ENCODE results near the gene VSTM4. TPM values are rescaled to one million over a fixed set of nuclear protein-coding genes. Genes with fewer than 3 reads are reported as not detected.

The VSTM4 gene
- total RNA-seq, 1 experiment from 2014 or later: 0.07 TPM

DNA sequence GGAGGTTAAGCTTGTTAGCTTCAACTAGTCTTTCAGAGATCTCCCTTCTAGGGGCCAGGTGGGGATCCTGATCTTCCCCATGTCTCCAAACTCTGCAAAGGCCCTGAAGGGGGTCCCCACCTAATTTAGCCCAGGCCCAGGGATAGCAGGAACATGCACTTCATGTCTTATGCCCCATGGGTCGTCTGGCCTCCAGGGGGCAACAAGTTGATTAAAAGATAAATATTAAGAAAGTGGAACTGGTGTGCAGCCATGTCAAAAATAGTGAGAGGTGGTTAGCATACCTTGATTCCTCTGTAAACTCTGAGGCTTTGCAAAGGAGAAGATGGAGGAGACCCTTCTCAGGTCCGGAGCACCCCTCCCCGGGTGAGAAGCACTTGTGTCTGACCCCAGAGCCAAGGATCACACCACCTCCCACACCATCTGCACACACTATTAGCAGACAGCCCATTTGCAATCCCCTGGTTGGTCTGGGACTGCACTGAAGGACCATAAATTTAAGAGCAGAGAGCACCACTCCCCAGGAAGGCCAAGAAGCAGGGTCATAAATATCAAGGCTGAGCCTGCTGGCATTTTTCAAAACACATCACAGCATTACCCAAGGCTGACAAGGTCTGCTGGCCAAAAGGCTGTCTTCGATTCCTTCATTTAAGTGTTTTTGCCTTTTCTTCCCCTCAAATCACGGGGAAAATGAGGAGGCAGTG is 131.5 kb downstream of the VSTM4 start:
- CTCF ChIA-PET: interaction anchor here (3.3 kb wide), 1 partner anchor 178 kb away, joined by 9 read pairs; no protein-coding TSS in a partner anchor
- intact Hi-C loops (cut with micrococcal nuclease): loop anchor here (5.0 kb wide), 1 partner anchor 434 kb away; no protein-coding TSS in a partner anchor
- RAD21 ChIA-PET (ENCODE audit: low non-redundant PET in 1 of 2, low total read pairs in 2 of 2, uncharacterized antibody in 2 of 2, unreplicated experiment in 2 of 2): no interaction called here
- Histone ChIP-seq H3K9me3 (ENCODE audit: control insufficient read depth in 1 of 2, insufficient read depth in 1 of 2, low read depth in 1 of 2, low read length in 2 of 2) (no peaks in the 10 kb centered on the region), H3K9me2 (ENCODE audit: insufficient read depth) (no peaks in the 10 kb centered on the region), H2AFZ (ENCODE audit: low read depth, low read length, poor library complexity, severe bottlenecking) (no peak overlapping the region), H3K4me2 (ENCODE audit: low read length) (no peak overlapping the region), H4K20me1 (ENCODE audit: insufficient read depth) (no peaks in the 10 kb centered on the region), H3K27ac (ENCODE audit: low read depth, low read length) (no peak overlapping the region), H3K79me2 (ENCODE audit: insufficient read depth, low read length) (no peaks in the 10 kb centered on the region), H3K9ac (ENCODE audit: low read length) (no peak overlapping the region), H3K4me1 (ENCODE audit: control insufficient read depth in 1 of 2, insufficient read depth in 2 of 2, low read length in 2 of 2) (no peaks in the 10 kb centered on the region), H3K36me3 (ENCODE audit: control insufficient read depth in 1 of 2, insufficient read depth in 2 of 2, low read length in 2 of 2) (no peaks in the 10 kb centered on the region), H3K4me3 (replicated peaks in 1 of 2; ENCODE audit: low read depth in 1 of 2, low read length in 2 of 2) (no peak overlapping the region), H3K27me3 (ENCODE audit: insufficient read depth, low read length) (no peaks in the 10 kb centered on the region)
- DNase-seq (ENCODE audit: low read depth, low spot score) (no peak), ATAC-seq (no peak)
- no peak for TF ChIP-seq SP1 (IDR thresholded peaks at IDR 0.05; ENCODE audit: low read depth)
- TF ChIP-seq SRF (IDR thresholded peaks at IDR 0.05; ENCODE audit: low read depth): no peak
- TF ChIP-seq CEBPB (IDR thresholded peaks at IDR 0.05; ENCODE audit: low read depth): no peak
- TF ChIP-seq, protein P1, sequence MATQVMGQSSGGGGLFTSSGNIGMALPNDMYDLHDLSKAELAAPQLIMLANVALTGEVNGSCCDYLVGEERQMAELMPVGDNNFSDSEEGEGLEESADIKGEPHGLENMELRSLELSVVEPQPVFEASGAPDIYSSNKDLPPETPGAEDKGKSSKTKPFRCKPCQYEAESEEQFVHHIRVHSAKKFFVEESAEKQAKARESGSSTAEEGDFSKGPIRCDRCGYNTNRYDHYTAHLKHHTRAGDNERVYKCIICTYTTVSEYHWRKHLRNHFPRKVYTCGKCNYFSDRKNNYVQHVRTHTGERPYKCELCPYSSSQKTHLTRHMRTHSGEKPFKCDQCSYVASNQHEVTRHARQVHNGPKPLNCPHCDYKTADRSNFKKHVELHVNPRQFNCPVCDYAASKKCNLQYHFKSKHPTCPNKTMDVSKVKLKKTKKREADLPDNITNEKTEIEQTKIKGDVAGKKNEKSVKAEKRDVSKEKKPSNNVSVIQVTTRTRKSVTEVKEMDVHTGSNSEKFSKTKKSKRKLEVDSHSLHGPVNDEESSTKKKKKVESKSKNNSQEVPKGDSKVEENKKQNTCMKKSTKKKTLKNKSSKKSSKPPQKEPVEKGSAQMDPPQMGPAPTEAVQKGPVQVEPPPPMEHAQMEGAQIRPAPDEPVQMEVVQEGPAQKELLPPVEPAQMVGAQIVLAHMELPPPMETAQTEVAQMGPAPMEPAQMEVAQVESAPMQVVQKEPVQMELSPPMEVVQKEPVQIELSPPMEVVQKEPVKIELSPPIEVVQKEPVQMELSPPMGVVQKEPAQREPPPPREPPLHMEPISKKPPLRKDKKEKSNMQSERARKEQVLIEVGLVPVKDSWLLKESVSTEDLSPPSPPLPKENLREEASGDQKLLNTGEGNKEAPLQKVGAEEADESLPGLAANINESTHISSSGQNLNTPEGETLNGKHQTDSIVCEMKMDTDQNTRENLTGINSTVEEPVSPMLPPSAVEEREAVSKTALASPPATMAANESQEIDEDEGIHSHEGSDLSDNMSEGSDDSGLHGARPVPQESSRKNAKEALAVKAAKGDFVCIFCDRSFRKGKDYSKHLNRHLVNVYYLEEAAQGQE (IDR thresholded peaks at IDR 0.05; ENCODE audit: low read depth): no peak
- TF ChIP-seq ELF1 (IDR thresholded peaks at IDR 0.05; ENCODE audit: borderline replicate concordance, low read depth): no peak
- TF ChIP-seq SIN3A (IDR thresholded peaks at IDR 0.05; ENCODE audit: low read depth): no peak
- TF ChIP-seq, protein P2, sequence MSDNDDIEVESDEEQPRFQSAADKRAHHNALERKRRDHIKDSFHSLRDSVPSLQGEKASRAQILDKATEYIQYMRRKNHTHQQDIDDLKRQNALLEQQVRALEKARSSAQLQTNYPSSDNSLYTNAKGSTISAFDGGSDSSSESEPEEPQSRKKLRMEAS (IDR thresholded peaks at IDR 0.05): no peak
- TF ChIP-seq EGR1 (IDR thresholded peaks at IDR 0.05; ENCODE audit: low read depth): no peak
- no peak for TF ChIP-seq RAD21 (IDR thresholded peaks at IDR 0.05; ENCODE audit: low read depth)
- POLR2A ChIA-PET: no interaction called here
- no TSS peak for BruUV-seq (replicated peaks)
